ENCODE results near the gene TMPRSS9.

GRCh38 chr19:2358548-2359173, 1.4 kb upstream of the TMPRSS9 start:
- TF ChIP-seq GATA2 (IDR thresholded peaks at IDR 0.05; ENCODE audit: low read depth, low read length) = no peak
- no peak for TF ChIP-seq GATA3 (IDR thresholded peaks at IDR 0.05; ENCODE audit: low read depth, low read length)

All from SH-SY5Y (cell line).